HG02840 (cell line): ENCODE data around the gene CRY1.
A peak's percentile ranks its signal among the peaks of the same experiment; 100 is the strongest.
"Not testable (repeated sequence)": the region's sequence is repeated elsewhere in the genome, so short reads cannot be mapped to it uniquely, and the experiment has no call there.

Experiments
- ATAC-seq: cut with Tn5 transposase; IDR thresholded peaks from one replicate; pipeline ENCODE4 v1.9.1; 2021; ENCODE audit warnings: mild to moderate bottlenecking, moderate library complexity, moderate number of reproducible peaks; ENCODE audit not compliant: unreplicated experiment, low FRiP score

Gene CRY1

GRCh38 chr12:107017042-107017441 lies 76.3 kb downstream of the CRY1 start:
- no peak for ATAC-seq

GRCh38 chr12:107014055-107014454 lies 79.3 kb downstream of the CRY1 start:
- no peak for ATAC-seq

- ATAC-seq, result no peak
Measured at GRCh38 chr12:107012736-107013425, 80.5 kb downstream of the CRY1 start.

GRCh38 chr12:107011519-107011918 lies 81.8 kb downstream of the CRY1 start:
- no peak for ATAC-seq

- no peak for ATAC-seq
Measured at GRCh38 chr12:107007411-107007810, 85.9 kb downstream of the CRY1 start.

GRCh38 chr12:107002665-107003064 lies 90.7 kb downstream of the CRY1 start:
- not testable (repeated sequence) for ATAC-seq

GRCh38 chr12:106999446-106999845 lies 93.9 kb downstream of the CRY1 start:
- no peak for ATAC-seq

- no peak for ATAC-seq
Measured at GRCh38 chr12:106997916-106998315, 95.4 kb downstream of the CRY1 start.

- not testable (repeated sequence) for ATAC-seq
Measured at GRCh38 chr12:106996102-106996501, 97.2 kb downstream of the CRY1 start.

- no peak for ATAC-seq
Measured at GRCh38 chr12:106994579-106995220, 98.6 kb downstream of the CRY1 start.

GRCh38 chr12:106987846-106988245 lies 105.5 kb downstream of the CRY1 start:
- no peak for ATAC-seq

GRCh38 chr12:106986625-106987389 lies 106.5 kb downstream of the CRY1 start, which contains the start of gene MTERF2:
MTERF2 (minus strand) TSS chr12:106987146; CDS start chr12:106978714, 8,432 bp downstream.
- ATAC-seq, result peak; percentile 92

- ATAC-seq, result no peak
Measured at GRCh38 chr12:106986135-106986534, 107.2 kb downstream of the CRY1 start.

- no peak for ATAC-seq
Measured at GRCh38 chr12:106985479-106985878, 107.9 kb downstream of the CRY1 start.

- no peak for ATAC-seq
Measured at GRCh38 chr12:106984588-106985137, 108.7 kb downstream of the CRY1 start.

- no peak for ATAC-seq
Measured at GRCh38 chr12:106982229-106982628, 111.1 kb downstream of the CRY1 start.

GRCh38 chr12:106981788-106982187 lies 111.6 kb downstream of the CRY1 start:
- no peak for ATAC-seq

GRCh38 chr12:106980944-106981343 lies 112.4 kb downstream of the CRY1 start:
- no peak for ATAC-seq

GRCh38 chr12:106978035-106978800 lies 115.1 kb downstream of the CRY1 start:
- no peak for ATAC-seq

- no peak for ATAC-seq
Measured at GRCh38 chr12:106976668-106977067, 116.7 kb downstream of the CRY1 start.
